NCI-H2171 (cell line): ENCODE measurements around the gene SLC9A1.
"Not testable (repeated sequence)": the region's sequence is repeated elsewhere in the genome, so short reads cannot be mapped to it uniquely, and the experiment has no call there.

ENCODE experiments used
- DNase-seq: peaks from one replicate; lab custom pipeline; 2025; lab: John Stamatoyannopoulos, UW

Gene SLC9A1

DNA sequence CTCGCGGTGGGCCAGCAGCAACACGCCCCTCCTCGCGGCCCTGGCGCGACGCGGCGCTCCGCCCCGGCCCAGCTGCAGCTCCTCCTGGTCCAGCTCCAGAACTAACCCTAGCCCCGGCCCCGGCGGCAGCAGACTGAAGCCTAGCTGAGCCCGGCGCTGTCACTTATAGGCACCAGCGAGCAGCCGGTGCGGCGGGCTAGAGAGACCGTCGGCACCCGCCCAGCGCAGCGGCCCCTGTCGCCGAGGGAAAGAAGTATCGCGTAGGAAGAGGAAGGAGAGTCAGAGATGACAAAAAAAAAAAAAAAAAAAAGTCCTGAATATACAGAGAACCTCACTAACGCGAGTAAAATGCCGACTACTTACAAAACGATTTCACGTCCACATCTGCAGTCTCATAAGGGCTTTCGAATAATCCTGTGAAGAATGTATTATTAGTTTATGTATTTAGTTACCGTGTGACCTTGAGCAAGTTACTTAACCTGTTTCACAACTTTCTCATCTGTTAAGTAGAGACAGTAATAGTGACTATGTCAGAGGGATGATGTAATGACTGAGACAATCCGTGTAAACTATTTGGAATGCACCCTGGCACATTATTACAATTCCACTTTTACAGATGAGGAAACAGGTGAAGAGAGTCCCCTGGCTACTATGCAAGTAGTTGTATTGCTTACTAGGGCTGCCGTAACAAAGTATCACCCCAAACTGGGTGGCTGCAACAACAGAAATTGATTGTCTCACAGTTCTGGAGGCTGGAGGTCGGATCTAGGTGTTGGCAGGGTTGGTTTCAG is at the start of gene SLC9A1:
TSS of gene SLC9A1 (minus strand) at position 135 of the 791 bp plus-strand sequence. CDS start 791 bp downstream, outside the sequence.
- peak; percentile 79 for DNase-seq

- DNase-seq, result no peak
Observed at GRCh38 chr1:27203946-27204345, 49.0 kb upstream of the SLC9A1 start.

GRCh38 chr1:27201295-27201694 is 46.4 kb upstream of the SLC9A1 start:
- DNase-seq, result no peak

GRCh38 chr1:27193194-27193593 is 38.3 kb upstream of the SLC9A1 start:
- no peak for DNase-seq

GRCh38 chr1:27192039-27192529 is 37.2 kb upstream of the SLC9A1 start:
- DNase-seq, result no peak

- DNase-seq, result not testable (repeated sequence)
Observed at GRCh38 chr1:27184665-27185064, 29.7 kb upstream of the SLC9A1 start.

GRCh38 chr1:27179979-27180378 is 25.1 kb upstream of the SLC9A1 start:
- no peak for DNase-seq

- DNase-seq, result no peak
Observed at GRCh38 chr1:27179379-27179778, 24.5 kb upstream of the SLC9A1 start.

- DNase-seq, result no peak
Observed at GRCh38 chr1:27176954-27177353, 22.0 kb upstream of the SLC9A1 start.

GRCh38 chr1:27176323-27176722 is 21.4 kb upstream of the SLC9A1 start:
- no peak for DNase-seq

- DNase-seq, result not testable (repeated sequence)
Observed at GRCh38 chr1:27172992-27173391, 18.1 kb upstream of the SLC9A1 start.

DNA sequence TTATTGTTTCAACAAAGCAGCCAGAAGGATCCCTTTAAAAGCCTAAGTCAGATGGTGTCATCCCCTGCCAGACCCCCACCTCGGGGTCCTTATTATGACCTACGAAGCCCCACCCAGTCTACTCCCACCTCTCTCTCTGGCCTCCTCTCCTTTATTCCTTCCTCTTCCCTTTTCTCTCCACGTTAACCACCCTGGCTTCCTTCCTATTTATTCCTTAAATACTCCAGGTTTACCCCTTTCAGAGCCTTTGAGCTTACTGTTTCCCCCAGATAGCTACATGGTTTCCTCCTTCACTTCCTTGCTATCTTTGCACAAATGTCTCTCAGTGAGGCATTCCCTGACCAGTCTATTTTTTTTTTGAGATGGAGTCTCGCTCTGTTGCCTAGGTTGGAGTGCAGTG is 12.0 kb upstream of the SLC9A1 start:
- DNase-seq, result no peak

DNA sequence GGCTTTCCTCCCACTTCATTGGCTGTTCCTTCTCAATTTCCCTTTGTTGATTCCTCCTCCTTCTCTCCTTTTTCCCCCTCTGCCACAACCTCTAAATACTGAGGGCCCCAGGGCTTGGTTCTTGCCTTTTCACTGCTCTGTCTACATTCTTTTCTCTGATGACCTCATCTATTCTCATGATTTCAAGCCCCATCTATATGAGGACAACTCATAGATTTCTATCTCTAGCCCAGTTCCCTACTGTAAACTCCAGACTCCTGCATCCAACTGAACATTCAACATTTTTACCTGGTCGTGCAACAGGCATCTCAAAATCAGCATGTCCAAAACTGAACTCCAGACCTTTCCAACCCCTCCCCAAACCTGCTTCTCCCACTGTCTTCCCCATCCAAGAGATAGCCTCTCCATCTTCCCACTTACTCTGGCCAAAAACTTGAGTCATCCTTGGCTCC is 11.5 kb upstream of the SLC9A1 start:
- DNase-seq, result no peak

GRCh38 chr1:27163093-27163492 is 8.2 kb upstream of the SLC9A1 start:
- no peak for DNase-seq

- DNase-seq, result no peak
Observed at GRCh38 chr1:27162090-27162489, 7.2 kb upstream of the SLC9A1 start.

DNA sequence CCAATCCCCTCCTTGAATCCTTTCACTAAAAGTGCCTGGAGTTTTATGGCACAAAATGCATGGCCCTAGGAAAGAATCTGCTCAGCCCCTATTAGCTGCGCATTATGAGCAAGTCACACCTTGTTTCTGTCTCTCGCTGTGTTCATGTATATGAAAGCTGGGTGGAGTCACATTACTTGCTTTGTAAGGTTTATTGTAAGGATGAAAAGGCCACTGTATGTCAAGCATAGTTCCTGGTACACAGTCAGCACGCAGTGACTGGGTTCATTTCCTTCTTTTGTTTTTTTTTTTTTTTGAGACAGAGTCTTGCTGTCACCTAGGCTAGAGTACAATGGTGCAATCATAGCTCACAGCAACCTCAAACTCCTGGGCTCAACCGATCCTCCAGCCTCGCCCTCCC is 6.7 kb upstream of the SLC9A1 start:
- no peak for DNase-seq

DNA sequence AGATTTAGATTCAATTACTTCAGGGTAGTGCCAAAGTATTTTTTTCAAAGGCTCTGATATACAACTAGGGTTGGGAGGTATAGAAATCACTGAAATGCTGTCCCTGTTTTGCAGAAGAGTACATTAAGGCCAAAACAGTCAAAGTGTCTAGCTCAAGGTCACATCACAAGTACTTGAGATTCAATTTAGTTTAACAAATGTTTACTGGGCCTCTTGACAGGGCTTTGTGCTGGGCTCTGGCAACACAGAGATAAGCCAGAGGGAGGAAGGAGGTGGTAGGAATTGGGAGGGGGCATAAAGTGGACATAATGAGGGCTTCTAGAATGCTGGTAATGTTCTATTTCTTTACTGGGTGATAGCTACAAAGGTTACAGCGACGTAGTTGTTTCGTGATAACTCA is 2.3 kb upstream of the SLC9A1 start:
- no peak for DNase-seq

DNA sequence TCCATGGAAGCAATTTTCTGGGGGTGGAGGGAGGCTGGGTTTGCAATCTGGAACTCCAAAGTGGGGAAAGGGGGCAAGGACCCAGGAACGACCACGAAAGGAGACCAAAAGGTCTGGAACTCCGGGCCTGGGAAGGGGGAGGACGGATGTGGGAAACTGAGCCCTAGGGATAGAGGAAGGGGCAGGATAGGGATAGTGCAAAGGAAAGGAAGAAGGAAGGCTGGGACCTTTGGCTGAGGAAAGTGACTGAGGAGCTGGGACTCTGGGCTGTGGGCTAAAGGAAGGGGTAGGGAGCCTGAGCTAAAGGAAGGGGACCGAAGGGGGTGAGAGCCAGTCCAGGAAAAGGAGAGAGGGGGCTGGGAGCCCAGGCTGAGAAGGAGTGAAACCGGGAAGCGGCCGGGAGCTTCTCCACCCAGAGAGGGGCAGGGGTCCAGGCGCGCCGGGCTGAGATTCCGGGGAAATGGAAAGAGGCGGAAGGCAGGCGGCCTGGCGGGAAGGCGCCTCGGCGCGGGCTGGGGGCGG is 395 bp downstream of the SLC9A1 start:
- no peak for DNase-seq

- DNase-seq, result no peak
Observed at GRCh38 chr1:27153927-27154358, 982 bp downstream of the SLC9A1 start.

DNA sequence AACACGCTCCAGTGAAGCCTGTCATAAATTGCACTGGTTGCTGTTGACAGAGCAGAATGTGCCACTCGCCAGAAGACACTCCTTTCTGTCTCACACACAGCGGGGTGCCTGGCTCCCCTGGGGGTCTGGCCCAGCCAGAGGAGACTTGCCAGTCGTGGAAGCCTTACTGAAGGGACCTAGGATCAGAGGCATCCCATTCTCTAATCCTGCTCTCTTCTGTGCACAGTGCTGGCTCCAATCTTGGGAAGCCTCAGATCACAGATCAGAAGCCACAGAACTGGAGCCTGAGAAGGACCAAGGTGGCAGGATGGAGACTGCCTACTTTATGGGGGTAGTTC is 1.4 kb downstream of the SLC9A1 start:
- no peak for DNase-seq

- no peak for DNase-seq
Observed at GRCh38 chr1:27152829-27153548, 1.9 kb downstream of the SLC9A1 start.

- DNase-seq, result no peak
Observed at GRCh38 chr1:27152004-27152828, 2.7 kb downstream of the SLC9A1 start.
